Parathyroid adenoma (tissue), 2 donors: Measurements from ENCODE around the gene ERC1.

Experiments used
- H2AFZ ChIP-seq: fragments of 300-600 bp; sonication (generic); one replicate; pipeline ENCODE4 v1.7.0; 2017; ENCODE audit warnings: antibody characterized with exemption, mild to moderate bottlenecking
- H3K27ac ChIP-seq: fragments of 300-600 bp; sonication (generic); one replicate; pipeline ENCODE4 v1.7.0; 2017
- H3K27me3 ChIP-seq: fragments of 300-600 bp; sonication (generic); one replicate; pipeline ENCODE4 v1.7.0; 2017; ENCODE audit warnings: low read length; ENCODE audit not compliant: control insufficient read depth, insufficient read depth
- H3K36me3 ChIP-seq: fragments of 300-600 bp; sonication (generic); one replicate; pipeline ENCODE4 v1.7.0; 2017; ENCODE audit warnings: low read length; ENCODE audit not compliant: control insufficient read depth, insufficient read depth
- H3K4me1 ChIP-seq: fragments of 300-600 bp; sonication (generic); one replicate; pipeline ENCODE4 v1.7.0; 2017; ENCODE audit warnings: control low read depth
- H3K4me2 ChIP-seq: fragments of 300-600 bp; sonication (generic); one replicate; pipeline ENCODE4 v1.7.0; 2017; ENCODE audit warnings: low read length
- H3K4me3 ChIP-seq: fragments of 300-600 bp; sonication (generic); one replicate; pipeline ENCODE4 v1.7.0; 2017; ENCODE audit warnings: low read depth, low read length
- H3K79me2 ChIP-seq: fragments of 300-600 bp; sonication (generic); one replicate; pipeline ENCODE4 v1.7.0; 2017; ENCODE audit warnings: control low read depth
- H3K9ac ChIP-seq: fragments of 300-600 bp; sonication (generic); one replicate; pipeline ENCODE4 v1.7.0; 2017; ENCODE audit warnings: mild to moderate bottlenecking
- H3K9me3 ChIP-seq: fragments of 300-600 bp; sonication (generic); one replicate; pipeline ENCODE4 v1.7.0; 2017; ENCODE audit warnings: low read length; ENCODE audit not compliant: control insufficient read depth
- TF ChIP-seq, protein P1 (sequence below): fragments of 300-600 bp; sonication (generic); IDR thresholded peaks from one replicate; pipeline ENCODE4 v1.7.0; 2017; ENCODE audit warnings: antibody characterized with exemption, mild to moderate bottlenecking
- donor health status: primary hyperparathyroidism.

Gene ERC1

DNA sequence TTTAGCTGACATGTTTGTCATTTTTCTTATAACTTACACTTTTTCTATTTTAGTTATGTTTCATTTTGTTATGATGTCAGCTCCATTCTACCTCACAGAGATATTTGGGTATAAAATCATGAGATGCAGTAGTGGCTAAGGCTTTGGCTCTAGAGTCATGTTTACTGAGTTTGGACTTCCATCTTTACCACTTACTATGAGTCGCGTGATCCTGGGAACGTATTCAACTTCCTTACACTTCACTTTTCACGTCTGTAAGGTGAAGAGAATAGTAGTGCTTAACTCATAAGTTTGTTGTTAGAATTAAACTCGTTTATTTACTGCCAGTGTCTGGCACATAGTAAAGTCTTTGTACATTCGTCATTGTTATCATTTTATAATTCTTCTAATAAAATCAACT lies 126.3 kb downstream of the ERC1 start:
- H3K4me3 ChIP-seq: no peak overlapping the region
- no peaks in the 10 kb centered on the region for H3K27me3 ChIP-seq
- H3K4me2 ChIP-seq: no peak overlapping the region
- H3K36me3 ChIP-seq: no peaks in the 10 kb centered on the region
- H3K9ac ChIP-seq: no peak overlapping the region
- TF ChIP-seq, protein P1, sequence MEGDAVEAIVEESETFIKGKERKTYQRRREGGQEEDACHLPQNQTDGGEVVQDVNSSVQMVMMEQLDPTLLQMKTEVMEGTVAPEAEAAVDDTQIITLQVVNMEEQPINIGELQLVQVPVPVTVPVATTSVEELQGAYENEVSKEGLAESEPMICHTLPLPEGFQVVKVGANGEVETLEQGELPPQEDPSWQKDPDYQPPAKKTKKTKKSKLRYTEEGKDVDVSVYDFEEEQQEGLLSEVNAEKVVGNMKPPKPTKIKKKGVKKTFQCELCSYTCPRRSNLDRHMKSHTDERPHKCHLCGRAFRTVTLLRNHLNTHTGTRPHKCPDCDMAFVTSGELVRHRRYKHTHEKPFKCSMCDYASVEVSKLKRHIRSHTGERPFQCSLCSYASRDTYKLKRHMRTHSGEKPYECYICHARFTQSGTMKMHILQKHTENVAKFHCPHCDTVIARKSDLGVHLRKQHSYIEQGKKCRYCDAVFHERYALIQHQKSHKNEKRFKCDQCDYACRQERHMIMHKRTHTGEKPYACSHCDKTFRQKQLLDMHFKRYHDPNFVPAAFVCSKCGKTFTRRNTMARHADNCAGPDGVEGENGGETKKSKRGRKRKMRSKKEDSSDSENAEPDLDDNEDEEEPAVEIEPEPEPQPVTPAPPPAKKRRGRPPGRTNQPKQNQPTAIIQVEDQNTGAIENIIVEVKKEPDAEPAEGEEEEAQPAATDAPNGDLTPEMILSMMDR: no peak
- peaks cover 8% of the 10 kb centered on the region for H3K79me2 ChIP-seq
- H2AFZ ChIP-seq: no peak overlapping the region
- no peak overlapping the region for H3K27ac ChIP-seq
- no peaks in the 10 kb centered on the region for H3K9me3 ChIP-seq
- peaks cover 6% of the 10 kb centered on the region for H3K4me1 ChIP-seq

DNA sequence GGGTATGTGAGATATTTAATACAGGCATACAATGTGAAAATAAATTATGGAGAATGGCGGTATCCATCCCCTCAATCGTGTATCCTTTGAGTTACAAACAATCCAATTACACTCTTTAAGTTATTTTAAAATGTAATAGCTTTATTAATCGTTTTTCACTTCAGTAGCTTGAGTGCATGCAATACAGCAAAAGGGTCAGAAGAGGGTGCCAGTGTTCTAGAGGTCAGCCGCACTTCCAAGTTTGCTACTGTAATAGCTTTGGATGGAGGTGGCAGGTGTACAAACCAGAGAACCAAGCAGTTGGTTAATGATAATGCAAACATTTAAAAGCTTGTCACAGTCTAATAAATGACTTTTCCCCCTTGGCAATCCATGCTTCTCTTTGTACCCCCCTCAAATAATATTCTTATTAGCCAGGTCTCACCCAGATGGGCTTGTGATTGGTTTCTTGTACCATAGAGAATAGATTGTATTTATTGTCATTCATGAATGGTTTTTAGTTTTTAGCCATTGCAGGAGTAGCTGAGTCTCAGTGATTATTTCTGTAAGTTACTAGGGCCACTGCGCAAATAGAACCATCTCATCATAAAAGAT lies 127.0 kb downstream of the ERC1 start:
- H3K27ac ChIP-seq: no peak overlapping the region
- no peak overlapping the region for H2AFZ ChIP-seq
- no peak overlapping the region for H3K4me3 ChIP-seq
- TF ChIP-seq, protein P1: peak; percentile 96
- H3K79me2 ChIP-seq: peaks cover 8% of the 10 kb centered on the region
- H3K27me3 ChIP-seq: no peaks in the 10 kb centered on the region
- peaks cover 6% of the 10 kb centered on the region for H3K4me1 ChIP-seq
- H3K36me3 ChIP-seq: no peaks in the 10 kb centered on the region
- no peak overlapping the region for H3K4me2 ChIP-seq
- H3K9me3 ChIP-seq: no peaks in the 10 kb centered on the region
- H3K9ac ChIP-seq: no peak overlapping the region

DNA sequence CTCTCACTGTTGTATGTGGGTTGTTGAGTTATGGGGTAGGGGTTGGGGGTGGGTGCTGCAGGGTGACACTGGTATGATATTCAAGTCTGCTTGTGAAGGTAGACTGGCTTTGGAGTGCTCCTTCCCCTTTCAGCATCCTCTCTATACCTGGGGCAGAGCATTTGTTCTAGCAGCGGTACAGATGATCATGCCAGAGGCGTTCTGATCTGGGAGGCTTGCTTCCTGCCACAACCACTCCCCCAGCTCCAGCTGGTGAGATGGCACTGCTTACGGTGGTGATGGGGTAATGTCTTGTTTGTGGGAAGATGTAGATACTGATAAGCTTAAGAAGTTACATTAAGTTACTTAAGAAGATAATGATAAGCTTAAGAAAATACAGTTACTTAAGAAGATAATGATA lies 131.8 kb downstream of the ERC1 start:
- Histone ChIP-seq H3K79me2 (peaks cover 8% of the 10 kb centered on the region), H3K4me2 (no peak overlapping the region), H3K27me3 (no peaks in the 10 kb centered on the region), H3K27ac (no peak overlapping the region), H3K9ac (no peak overlapping the region), H3K4me3 (no peak overlapping the region), H3K36me3 (no peaks in the 10 kb centered on the region), H2AFZ (no peak overlapping the region), H3K9me3 (no peaks in the 10 kb centered on the region), H3K4me1 (no peaks in the 10 kb centered on the region)
- TF ChIP-seq, protein P1: no peak

DNA sequence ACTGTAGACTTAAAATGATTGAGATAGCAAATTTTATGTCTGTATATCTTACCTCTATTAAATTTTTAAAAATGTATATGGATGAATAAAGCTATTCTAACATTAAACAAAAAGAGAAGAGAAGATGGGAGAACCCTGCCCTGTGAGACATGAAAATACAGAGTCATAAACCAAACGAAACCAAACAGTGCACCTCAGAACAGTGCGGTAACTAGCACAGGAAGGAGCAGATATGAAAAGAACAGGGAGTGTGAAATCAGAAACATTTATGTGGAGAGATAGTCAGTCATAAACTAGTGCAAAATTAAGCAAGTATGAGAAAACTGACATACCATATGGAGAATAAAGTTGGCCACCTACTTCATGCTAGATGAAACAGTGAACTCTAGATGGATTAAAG lies 135.1 kb downstream of the ERC1 start:
- H2AFZ ChIP-seq: no peak overlapping the region
- TF ChIP-seq, protein P1: no peak
- H3K9ac ChIP-seq: no peak overlapping the region
- peaks cover 6% of the 10 kb centered on the region for H3K4me1 ChIP-seq
- H3K27ac ChIP-seq: no peak overlapping the region
- H3K36me3 ChIP-seq: no peaks in the 10 kb centered on the region
- no peak overlapping the region for H3K4me2 ChIP-seq
- peaks cover 3% of the 10 kb centered on the region for H3K79me2 ChIP-seq
- no peak overlapping the region for H3K4me3 ChIP-seq
- H3K27me3 ChIP-seq: no peaks in the 10 kb centered on the region
- no peaks in the 10 kb centered on the region for H3K9me3 ChIP-seq

DNA sequence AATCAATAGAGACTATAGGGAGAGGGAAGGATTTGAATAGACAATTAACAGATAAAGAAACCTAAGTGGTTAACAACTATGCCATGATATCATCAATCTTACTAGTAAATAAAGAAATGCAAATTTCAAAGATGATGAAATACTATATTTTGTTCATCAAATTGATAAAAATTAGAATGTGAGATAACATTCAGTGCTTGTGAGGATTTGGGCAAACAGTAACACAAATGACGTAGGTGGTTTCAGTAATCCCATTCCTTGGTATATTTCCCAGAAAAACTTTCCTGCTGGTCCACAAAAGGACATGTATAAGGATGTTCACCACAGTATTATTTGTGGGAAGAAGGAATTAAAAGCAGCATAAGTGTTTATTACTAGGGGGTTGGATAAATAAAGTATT lies 136.0 kb downstream of the ERC1 start:
- Histone ChIP-seq H2AFZ (no peak overlapping the region), H3K27me3 (no peaks in the 10 kb centered on the region), H3K27ac (no peak overlapping the region), H3K9me3 (no peaks in the 10 kb centered on the region), H3K4me2 (no peak overlapping the region), H3K36me3 (no peaks in the 10 kb centered on the region), H3K9ac (no peak overlapping the region), H3K4me3 (no peak overlapping the region), H3K4me1 (peaks cover 11% of the 10 kb centered on the region), H3K79me2 (no peaks in the 10 kb centered on the region)
- TF ChIP-seq, protein P1: no peak
